Brain microvascular endothelial cell (primary cell): Measurements from ENCODE around the gene C17orf58.

Experiments
- DNase-seq: peaks from one replicate; pipeline ENCODE4 v3.0.0-alpha.2; 2020
- H3K27ac ChIP-seq: fragments of 250-450 bp; sonication (Bioruptor Pico); 2 replicates; pipeline ENCODE4 v1.5.1; 2020; ENCODE audit warnings: mild to moderate bottlenecking, moderate library complexity
- H3K27me3 ChIP-seq: fragments of 250-450 bp; sonication (Bioruptor Pico); replicated peaks from 2 replicates; pipeline ENCODE4 v1.5.1; 2020; ENCODE audit warnings: mild to moderate bottlenecking
- H3K36me3 ChIP-seq: fragments of 250-450 bp; sonication (Bioruptor Pico); replicated peaks from 2 replicates; pipeline ENCODE4 v1.5.1; 2020; ENCODE audit warnings: mild to moderate bottlenecking
- H3K4me3 ChIP-seq: 2 replicates; pipeline ENCODE4 v1.5.1; 2011; ENCODE audit warnings: low read depth, mild to moderate bottlenecking, control low read depth, low read length, moderate library complexity
- in situ Hi-C: cut with HindIII; loops from 2 replicates; pipeline ENCODE4 v1.10.0; 2017; ENCODE audit warnings: low sequenced_read_pairs, low pct_ligation_motif_present
- TF ChIP-seq, protein P1 (sequence below): IDR thresholded peaks from 2 replicates; pipeline ENCODE4 v1.5.1; 2011; ENCODE audit warnings: low read depth, mild to moderate bottlenecking, moderate library complexity, low read length, control low read depth, inconsistent platforms; ENCODE audit errors: missing control alignments

C17orf58 gene

DNA sequence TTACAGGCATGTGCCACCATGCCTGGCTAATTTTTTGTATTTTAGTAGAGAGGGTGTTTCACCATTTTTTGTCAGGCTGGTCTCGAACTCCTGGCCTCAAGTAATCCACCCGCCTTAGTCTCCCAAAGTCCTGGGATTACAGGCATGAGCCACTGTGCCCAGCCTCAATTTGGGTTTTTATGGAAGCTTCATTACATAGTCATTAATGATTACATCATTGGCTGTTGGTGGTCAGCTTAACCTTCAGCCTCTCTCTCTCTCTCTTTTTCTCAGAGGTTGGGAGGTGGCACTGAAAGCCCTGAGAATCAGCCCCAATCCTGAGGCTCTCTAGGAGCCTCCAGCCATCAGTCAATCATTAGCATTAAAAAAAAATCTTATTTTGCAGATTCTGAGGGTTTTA is 45.3 kb downstream of the C17orf58 start:
- H3K27ac ChIP-seq, result no peak overlapping the region
- H3K4me3 ChIP-seq, result no peak overlapping the region
- DNase-seq, result no peak
- in situ Hi-C loops, result no loop called here
- peaks cover 31% of the 10 kb centered on the region for H3K36me3 ChIP-seq
- no peaks in the 10 kb centered on the region for H3K27me3 ChIP-seq
- TF ChIP-seq, protein P1, sequence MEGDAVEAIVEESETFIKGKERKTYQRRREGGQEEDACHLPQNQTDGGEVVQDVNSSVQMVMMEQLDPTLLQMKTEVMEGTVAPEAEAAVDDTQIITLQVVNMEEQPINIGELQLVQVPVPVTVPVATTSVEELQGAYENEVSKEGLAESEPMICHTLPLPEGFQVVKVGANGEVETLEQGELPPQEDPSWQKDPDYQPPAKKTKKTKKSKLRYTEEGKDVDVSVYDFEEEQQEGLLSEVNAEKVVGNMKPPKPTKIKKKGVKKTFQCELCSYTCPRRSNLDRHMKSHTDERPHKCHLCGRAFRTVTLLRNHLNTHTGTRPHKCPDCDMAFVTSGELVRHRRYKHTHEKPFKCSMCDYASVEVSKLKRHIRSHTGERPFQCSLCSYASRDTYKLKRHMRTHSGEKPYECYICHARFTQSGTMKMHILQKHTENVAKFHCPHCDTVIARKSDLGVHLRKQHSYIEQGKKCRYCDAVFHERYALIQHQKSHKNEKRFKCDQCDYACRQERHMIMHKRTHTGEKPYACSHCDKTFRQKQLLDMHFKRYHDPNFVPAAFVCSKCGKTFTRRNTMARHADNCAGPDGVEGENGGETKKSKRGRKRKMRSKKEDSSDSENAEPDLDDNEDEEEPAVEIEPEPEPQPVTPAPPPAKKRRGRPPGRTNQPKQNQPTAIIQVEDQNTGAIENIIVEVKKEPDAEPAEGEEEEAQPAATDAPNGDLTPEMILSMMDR, result no peak

DNA sequence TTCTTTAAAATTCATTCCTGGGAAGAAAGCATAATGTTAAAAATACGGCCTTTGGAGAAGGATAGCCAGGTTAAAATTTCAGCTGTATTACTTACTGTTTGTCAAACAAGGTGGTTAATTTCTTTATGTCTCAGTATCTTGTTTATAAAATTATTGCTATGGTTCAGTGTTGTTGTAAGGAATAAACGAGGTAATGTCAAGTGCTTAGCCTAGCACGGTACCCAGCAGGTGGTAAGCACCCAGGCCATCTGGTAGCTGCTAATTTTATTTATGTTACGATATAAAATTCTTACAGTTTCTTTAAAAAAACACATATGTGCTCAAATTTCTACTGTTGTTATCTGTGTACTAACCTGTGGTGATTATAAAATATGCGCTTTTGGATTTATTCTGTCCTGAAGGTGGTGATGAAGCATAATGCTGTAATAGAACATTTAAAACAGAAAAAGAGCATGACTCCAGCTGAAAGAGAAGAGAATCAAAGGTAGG is 48.9 kb downstream of the C17orf58 start:
- H3K36me3 ChIP-seq, result peaks cover 56% of the 10 kb centered on the region
- TF ChIP-seq, protein P1, result no peak
- no peak overlapping the region for H3K27ac ChIP-seq
- H3K4me3 ChIP-seq, result no peak overlapping the region
- in situ Hi-C loops, result no loop called here
- no peaks in the 10 kb centered on the region for H3K27me3 ChIP-seq
- DNase-seq, result no peak

DNA sequence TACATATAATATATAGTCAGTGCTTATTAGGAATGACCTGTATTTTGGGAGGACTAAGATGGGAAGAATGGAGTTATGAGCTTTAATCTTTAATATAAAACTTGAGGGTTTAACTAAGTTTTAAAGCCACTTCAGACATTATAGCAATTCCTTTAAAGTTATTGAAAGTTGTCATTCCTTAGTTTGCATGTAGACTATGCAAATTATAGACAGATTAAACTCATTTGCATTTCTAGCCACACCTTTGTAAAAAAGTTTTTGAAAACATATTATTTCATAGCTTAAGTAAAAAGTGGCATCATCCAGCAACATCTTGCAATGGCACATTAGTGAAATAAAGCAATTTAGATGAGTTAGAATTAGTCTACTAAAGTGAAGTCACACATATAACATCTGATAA is 49.8 kb downstream of the C17orf58 start:
- Histone ChIP-seq H3K27me3 (no peaks in the 10 kb centered on the region), H3K4me3 (no peak overlapping the region), H3K36me3 (peaks cover 59% of the 10 kb centered on the region), H3K27ac (no peak overlapping the region)
- in situ Hi-C loops, result no loop called here
- DNase-seq, result no peak
- TF ChIP-seq, protein P1, result no peak

DNA sequence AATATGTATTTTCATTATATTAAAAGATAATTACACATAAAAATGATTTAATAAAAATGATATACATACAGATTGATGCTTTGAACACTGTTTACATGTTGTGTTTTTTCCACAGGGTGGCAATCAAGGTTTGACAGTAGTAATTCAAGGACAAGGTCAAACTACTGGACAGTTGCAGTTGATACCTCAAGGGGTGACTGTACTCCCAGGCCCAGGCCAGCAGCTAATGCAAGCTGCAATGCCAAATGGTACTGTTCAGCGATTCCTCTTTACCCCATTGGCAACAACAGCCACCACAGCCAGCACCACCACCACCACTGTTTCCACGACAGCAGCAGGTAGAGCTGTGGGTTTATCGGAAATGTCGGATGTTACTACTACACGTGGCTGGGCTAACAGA is 52.2 kb downstream of the C17orf58 start:
- Histone ChIP-seq H3K27me3 (no peaks in the 10 kb centered on the region), H3K36me3 (peaks cover 68% of the 10 kb centered on the region), H3K27ac (no peak overlapping the region), H3K4me3 (no peak overlapping the region)
- in situ Hi-C loops, result no loop called here
- DNase-seq, result no peak
- TF ChIP-seq, protein P1, result no peak

DNA sequence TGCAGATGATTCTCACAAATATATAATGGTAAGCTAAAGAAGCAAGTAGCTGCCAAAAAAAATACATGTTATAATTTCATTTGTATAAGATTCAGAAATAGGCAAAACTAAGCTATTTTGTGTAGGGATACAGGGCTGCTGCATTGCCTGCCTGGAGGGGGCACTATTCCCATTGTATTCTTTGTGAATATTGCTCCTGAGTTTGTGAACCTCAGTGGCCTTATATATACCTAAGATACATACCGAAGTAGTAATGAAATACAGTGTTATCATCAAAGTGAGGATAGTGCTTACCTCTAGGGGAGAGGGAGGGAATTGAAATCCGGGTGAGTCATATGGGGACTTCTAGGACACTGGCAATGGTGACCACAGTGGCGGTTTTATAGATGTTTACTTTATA is 53.5 kb downstream of the C17orf58 start:
- H3K36me3 ChIP-seq, result peaks cover 56% of the 10 kb centered on the region

More for the DNA sequence above, 53.5 kb downstream of the C17orf58 start:
- TF ChIP-seq, protein P1, result peak; percentile 68
- Histone ChIP-seq H3K27ac (no peak overlapping the region), H3K4me3 (no peak overlapping the region), H3K27me3 (no peaks in the 10 kb centered on the region)
- no peak for DNase-seq
- in situ Hi-C loops, result no loop called here
